ENCODE results near the gene CD2BP2. TPM values are rescaled to one million over a fixed set of nuclear protein-coding genes. Genes with fewer than 3 reads are reported as not detected.
"Not testable (repeated sequence)": the region's sequence is repeated elsewhere in the genome, so short reads cannot be mapped to it uniquely, and the experiment has no call there.

Gene CD2BP2
- total RNA-seq, 1 donor from 2014 or later = 56.3 TPM

DNA sequence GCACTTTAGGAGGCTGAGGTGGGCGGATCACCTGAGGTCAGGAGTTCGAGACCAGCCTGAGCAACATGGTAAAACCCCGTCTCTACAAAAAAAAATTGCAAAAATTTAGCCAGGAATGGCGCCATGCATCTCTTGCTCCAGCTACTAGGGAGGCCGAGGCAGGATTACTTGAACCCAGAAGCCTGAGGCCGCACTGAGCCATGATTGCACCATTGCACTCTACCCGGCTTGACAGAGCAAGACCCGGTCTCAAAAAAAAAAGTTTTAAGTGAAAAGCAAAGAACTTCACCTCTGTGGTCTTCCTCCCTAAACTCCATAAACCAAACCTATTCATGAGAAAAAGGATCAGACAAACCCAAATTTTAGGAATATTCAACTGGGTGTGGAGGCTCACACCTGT, 7.0 kb downstream of the CD2BP2 start:
- DNase-seq (ENCODE audit: extremely low read depth, low read depth, low spot score) = no peak

DNA sequence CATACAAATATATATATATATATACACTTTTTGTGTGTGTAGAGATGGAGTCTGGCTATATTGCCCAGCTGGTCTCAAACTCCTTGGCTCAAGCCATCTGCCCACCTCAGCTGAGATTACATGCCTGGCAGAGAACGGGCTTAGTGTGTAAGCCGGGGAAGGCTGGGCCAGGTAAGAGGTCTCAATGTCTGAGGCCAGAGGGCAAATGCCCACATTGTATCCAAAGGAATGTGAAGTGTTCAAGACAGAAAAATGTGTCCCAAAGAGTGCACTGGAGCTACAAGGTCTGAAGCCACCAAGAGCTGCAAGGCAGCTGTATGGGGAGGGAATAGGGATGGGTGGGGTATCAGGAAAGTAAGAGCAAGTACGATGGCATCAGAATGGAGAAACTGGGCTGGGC, 8.8 kb downstream of the CD2BP2 start:
- no peak for DNase-seq (ENCODE audit: extremely low read depth, low read depth, low spot score)

DNA sequence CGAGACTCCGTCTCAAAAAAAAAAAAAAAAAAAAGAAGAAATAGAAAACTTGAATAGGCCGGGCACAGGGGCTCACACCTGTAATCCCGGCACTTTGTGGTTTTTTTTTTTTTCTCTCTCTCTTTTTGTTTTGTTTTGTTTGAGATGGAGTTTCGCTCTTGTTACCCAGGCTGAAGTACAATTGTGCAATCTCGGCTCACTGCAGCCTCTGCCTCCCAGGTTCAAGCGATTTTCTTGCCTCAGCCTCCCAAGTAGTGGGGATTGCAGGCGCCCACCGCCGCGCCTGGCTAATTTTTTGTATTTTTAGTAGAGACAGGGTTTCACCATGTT, 11.7 kb downstream of the CD2BP2 start:
- not testable (repeated sequence) for DNase-seq (ENCODE audit: extremely low read depth, low read depth, low spot score)

DNA sequence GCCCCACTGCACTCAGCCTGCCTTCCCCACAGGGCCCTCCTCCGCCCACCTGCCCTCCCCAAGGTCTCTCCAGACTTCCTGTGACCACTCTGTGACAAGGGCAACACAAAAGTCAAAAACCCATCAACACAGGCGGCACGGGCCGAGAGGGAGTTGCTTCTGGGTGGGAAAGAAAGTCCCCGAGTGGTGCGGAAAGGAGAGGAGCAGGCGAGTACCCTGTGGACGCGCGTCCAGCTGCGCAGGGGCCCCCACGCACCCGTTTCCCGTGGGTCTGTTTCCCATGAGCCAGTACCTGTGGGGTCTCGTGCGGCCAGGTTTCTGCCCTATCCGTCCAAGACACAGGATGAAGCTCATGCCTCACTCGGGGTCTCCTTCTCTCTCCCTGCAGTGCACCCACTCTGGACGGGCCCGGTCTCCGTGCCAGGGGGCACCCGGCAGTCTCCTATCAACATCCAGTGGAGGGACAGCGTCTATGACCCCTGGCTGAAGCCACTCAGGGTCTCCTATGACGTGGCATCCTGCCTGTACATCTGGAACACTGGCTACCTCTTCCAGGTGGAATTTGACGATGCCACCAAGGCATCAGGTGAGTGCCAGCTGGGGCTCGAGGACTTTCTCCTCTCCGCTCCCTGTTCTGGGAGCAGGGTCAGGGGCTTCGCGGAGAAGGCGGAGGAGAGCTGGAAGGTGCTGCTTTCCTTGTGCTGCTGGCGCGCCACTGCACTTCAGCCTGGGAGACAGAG, 12.2 kb downstream of the CD2BP2 start:
- DNase-seq (ENCODE audit: extremely low read depth, low read depth, low spot score) = no peak

DNA sequence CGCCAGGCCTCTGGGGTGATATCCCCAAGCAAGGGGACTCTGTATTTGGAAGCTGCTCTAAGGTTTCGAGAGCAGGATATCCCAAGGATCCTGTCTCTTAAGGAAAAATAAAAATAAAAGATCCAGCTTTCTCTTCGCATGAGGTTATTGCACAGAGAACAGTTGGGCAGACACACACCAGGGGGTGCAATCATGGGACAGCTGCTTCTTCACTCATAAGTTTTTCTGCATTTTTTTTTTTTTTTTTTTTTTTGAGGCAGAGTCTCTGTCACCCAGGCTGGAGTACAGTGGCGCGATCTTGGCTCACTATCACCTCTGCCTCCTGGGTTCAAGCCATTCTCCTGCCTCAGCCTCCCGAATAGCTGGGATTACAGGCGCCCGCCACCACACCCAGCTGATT, 13.1 kb downstream of the CD2BP2 start:
- DNase-seq (ENCODE audit: extremely low read depth, low read depth, low spot score) = not testable (repeated sequence)

GRCh38 chr16:30340621-30341020, 14.5 kb downstream of the CD2BP2 start:
- no peak for DNase-seq (ENCODE audit: extremely low read depth, low read depth, low spot score)

DNA sequence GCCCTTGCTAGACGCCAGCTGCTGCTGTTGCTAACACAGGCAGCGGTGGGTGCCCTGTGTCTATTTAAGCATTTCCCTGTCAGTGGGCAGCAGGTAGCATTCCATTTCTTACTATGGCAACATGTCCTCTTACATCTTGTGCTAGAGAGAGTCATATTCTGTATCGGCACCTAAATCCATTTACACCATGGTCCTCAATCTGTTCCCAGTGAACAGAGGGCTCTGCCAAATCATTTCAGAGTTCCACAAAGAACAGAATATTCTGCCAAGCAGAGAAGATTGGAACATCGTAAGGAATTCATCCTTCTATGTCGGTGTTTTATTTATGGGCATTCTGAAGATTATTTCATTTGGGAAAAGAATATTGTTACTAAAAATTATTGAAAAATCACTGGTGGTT, 16.4 kb downstream of the CD2BP2 start:
- DNase-seq (ENCODE audit: extremely low read depth, low read depth, low spot score) = not testable (repeated sequence)

GRCh38 chr16:30337964-30338357, 17.1 kb downstream of the CD2BP2 start:
- not testable (repeated sequence) for DNase-seq (ENCODE audit: extremely low read depth, low read depth, low spot score)

DNA sequence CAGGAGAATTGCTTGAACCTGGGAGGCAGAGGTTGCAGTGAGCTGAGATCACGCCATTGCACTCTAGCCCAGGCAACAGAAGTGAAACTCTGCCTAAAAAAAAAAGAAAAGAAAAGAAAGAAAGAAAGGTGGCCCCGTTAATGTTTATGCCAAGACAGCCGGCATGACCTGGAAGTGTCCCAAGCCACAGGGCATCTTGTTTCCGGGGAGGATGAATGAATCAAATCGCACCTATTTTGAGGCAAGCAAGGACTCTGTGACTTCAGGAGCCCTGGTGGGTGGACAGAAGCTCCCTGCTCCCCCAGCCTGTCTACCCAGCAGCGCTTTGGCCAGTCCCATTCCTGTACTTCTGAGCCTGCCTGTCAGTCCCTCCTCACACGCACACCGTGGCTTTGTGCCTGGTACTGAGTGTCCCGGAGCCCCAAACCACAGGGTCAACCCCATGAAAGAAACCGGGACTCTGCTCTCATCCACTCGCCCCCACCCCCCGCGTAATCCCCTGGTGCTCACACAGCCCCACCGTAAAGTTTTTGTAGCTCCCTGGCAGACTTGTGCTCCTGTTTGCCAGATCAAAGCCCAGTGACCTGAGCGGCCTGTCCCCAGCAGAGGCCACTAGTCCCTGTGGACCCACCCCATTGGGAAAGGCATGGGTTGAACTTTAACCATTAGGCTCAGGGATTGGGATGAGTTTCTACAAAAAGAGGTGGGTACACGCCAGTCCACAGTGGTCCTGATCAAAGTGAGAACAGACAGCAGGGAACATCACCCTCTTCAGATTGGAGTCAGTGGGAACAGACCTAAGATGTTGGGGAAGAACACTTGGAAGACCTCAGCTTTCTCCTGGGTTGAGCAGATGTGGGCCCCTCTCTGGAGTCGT, 19.3 kb downstream of the CD2BP2 start:
- no peak for DNase-seq (ENCODE audit: extremely low read depth, low read depth, low spot score)

DNA sequence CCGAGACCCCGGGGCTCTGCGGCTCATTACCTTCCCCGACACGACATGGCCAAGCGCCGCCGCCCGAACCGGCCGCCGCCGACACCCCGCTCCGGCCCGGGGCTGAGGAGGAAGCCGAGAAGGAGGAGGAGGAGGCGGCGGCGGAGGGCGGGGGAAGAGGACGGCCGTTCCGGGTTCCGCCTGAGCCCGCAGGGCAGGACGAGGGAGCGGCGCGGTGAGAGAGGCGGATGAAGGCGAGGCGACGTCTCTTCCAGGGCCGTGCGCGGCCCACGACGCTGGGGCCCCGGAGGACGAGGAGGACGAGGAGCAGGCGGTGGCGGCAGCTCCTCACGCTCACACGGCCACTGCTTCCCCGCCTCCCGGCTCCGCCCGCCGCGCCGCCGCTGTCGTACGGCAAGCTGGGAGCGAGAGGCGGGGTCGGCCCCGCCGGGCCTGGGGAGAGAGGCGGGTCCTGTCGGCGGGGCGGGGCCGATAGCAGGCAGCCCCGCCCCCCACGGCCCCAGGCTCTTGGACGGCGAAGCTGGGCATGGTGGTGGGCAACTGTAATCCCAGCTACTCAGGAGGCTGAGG, 20.0 kb downstream of the CD2BP2 start:
- DNase-seq (ENCODE audit: extremely low read depth, low read depth, low spot score) = not testable (repeated sequence)

DNA sequence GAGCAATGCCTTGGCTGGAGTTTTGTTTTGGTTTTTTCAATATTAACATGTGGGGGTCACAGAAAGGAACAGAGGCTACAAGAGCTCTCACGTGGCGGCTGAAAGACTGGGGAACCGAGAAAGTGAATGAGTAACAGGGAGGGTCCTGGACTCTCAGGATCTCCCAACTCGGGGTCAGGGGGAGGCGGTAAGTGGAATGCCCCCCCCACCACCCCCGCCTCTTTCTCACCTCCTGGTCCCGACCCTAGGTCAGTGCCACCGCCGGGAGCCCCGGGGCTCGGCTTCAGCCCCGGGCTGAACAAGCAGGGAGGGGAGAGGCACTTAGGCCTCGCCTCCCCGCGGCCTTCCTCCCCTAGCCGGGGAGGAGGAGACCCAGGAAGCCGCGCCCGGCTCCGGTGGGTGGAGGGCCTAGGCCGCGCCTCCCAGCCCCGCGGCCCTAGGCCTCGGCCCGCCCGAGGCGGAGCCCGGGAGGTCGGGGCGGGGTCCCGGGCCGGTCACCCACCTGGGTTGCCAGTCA, 20.6 kb downstream of the CD2BP2 start:
- not testable (repeated sequence) for DNase-seq (ENCODE audit: extremely low read depth, low read depth, low spot score)

DNA sequence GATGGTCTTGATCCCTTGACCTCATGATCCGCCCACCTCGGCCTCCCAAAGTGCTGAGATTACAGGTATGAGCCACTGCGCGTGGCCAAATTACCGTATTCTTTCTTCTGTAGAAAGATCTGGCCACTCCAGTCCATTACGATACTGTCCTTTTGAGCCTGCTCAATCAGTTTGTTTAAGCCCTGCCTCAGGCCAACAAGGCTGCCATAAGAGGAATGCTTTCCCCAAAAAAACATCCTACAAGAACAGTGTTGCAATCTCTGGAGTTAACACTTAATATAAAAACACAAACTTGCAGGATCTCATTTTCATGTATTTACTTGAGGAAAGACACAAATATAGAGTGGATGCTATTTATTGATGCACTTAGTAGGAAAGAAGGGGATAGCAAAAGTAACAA, 30.9 kb downstream of the CD2BP2 start:
- not testable (repeated sequence) for DNase-seq (ENCODE audit: extremely low read depth, low read depth, low spot score)

- not testable (repeated sequence) for DNase-seq (ENCODE audit: extremely low read depth, low read depth, low spot score)
Measured at GRCh38 chr16:30318647-30319046, 36.5 kb downstream of the CD2BP2 start.

DNA sequence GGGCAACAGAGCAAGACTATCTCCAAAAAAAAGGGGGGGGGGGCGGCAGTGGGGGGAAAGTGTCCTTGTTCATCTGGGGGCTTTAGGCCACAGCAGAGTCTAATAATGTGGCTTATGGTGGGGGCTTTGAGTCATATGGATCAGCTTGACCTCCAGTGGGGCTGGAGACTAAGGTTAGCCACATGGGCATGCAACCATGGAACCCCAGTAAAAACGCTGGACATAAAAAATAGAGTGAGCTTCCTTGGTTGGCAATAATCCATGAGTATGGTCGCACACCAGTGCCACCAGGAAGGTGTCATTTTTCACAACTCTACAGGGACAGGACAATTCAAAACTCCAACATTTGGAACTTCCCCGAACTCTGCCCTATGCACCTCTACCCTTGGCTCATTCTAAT, 44.2 kb downstream of the CD2BP2 start:
- not testable (repeated sequence) for DNase-seq (ENCODE audit: extremely low read depth, low read depth, low spot score)

DNA sequence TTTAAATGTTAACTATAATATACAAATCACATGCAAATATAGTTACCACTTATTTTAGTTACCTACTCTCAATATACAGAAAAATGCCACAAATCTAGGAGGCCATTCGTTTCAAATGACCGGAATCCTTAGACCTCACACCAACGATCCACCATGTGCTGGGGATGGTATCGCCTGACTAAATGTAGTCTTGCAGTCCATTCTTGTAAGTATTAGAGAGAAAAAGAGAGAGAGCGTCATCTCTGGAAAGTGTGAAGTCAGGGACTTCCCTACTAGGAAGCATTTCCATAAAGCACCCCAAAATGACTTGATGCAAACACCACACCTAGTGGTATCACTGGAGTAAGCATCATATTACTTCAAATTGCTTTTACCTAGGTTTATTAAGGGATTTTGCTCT, 45.9 kb downstream of the CD2BP2 start:
- not testable (repeated sequence) for DNase-seq (ENCODE audit: extremely low read depth, low read depth, low spot score)

Other genes starting within 250 kb of the CD2BP2 start
- 0.82 and 5.3 TPM in 2 replicates for gene GDPD3, start 241.8 kb downstream of the CD2BP2 start, total RNA-seq
- 84.0 and 84.8 TPM in 2 replicates for gene MAPK3, start 232.1 kb downstream of the CD2BP2 start, total RNA-seq
- gene CORO1A, start 171.7 kb downstream of the CD2BP2 start, total RNA-seq = 1.5 and 3.0 TPM in 2 replicates
- 223 and 376 TPM in 2 replicates for gene BOLA2B, start 161.6 kb downstream of the CD2BP2 start, total RNA-seq
- gene SLX1A, start 161.4 kb downstream of the CD2BP2 start, total RNA-seq = 62.4 and 113 TPM in 2 replicates
- gene SULT1A3, start 156.1 kb downstream of the CD2BP2 start, total RNA-seq = 10.2 and 19.4 TPM in 2 replicates
- 0.47 and 1.5 TPM in 2 replicates for gene NPIPB13, start 106.8 kb downstream of the CD2BP2 start, total RNA-seq
- gene TBC1D10B, start 15.2 kb upstream of the CD2BP2 start, total RNA-seq = 47.8 and 61.4 TPM in 2 replicates
- not detected in 2 replicates for gene MYL11, start 19.5 kb upstream of the CD2BP2 start, total RNA-seq
- 0.47 TPM in 1 of 2 replicates, not detected in the other for gene SEPTIN1, start 27.3 kb upstream of the CD2BP2 start, total RNA-seq
- 14.0 and 14.4 TPM in 2 replicates for gene ZNF48, start 40.1 kb upstream of the CD2BP2 start, total RNA-seq
- 19.0 and 19.8 TPM in 2 replicates for gene ZNF771, start 52.3 kb upstream of the CD2BP2 start, total RNA-seq
- 35.9 and 43.8 TPM in 2 replicates for gene DCTPP1, start 74.7 kb upstream of the CD2BP2 start, total RNA-seq
- 35.3 and 38.1 TPM in 2 replicates for gene SEPHS2, start 90.6 kb upstream of the CD2BP2 start, total RNA-seq
- not detected in 2 replicates for gene ITGAL, start 117.4 kb upstream of the CD2BP2 start, total RNA-seq
- 31.9 and 36.2 TPM in 2 replicates for gene ZNF768, start 171.3 kb upstream of the CD2BP2 start, total RNA-seq
- 6.0 and 6.1 TPM in 2 replicates for gene ZNF747, start 179.6 kb upstream of the CD2BP2 start, total RNA-seq
- gene ZNF764, start 203.1 kb upstream of the CD2BP2 start, total RNA-seq = 9.9 and 12.5 TPM in 2 replicates
- 11.1 and 12.4 TPM in 2 replicates for gene ZNF688, start 216.4 kb upstream of the CD2BP2 start, total RNA-seq
- gene ZNF785, start 230.4 kb upstream of the CD2BP2 start, total RNA-seq = 5.8 and 11.2 TPM in 2 replicates

All from glomerular endothelial cell (primary cell).